ENCODE results near the gene RB1.

RB1 gene

DNA sequence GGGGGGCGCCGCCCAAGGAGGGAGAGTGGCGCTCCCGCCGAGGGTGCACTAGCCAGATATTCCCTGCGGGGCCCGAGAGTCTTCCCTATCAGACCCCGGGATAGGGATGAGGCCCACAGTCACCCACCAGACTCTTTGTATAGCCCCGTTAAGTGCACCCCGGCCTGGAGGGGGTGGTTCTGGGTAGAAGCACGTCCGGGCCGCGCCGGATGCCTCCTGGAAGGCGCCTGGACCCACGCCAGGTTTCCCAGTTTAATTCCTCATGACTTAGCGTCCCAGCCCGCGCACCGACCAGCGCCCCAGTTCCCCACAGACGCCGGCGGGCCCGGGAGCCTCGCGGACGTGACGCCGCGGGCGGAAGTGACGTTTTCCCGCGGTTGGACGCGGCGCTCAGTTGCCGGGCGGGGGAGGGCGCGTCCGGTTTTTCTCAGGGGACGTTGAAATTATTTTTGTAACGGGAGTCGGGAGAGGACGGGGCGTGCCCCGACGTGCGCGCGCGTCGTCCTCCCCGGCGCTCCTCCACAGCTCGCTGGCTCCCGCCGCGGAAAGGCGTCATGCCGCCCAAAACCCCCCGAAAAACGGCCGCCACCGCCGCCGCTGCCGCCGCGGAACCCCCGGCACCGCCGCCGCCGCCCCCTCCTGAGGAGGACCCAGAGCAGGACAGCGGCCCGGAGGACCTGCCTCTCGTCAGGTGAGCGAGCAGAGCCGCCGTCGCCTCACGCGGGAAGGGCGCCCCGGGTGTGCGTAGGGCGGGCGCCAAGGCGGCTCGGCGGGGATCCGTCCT is at the start of gene RB1:
Gene RB1, plus strand, starts transcription at position 393 of the 784 bp plus-strand sequence. Its CDS starts 162 bp downstream, at position 555.
- peak; percentile 25 to 94 (median 75) for DNase-seq

- DNase-seq = no peak
These were observed 49.7 kb upstream of the RB1 start for GRCh38 chr13:48253849-48254248.

DNA sequence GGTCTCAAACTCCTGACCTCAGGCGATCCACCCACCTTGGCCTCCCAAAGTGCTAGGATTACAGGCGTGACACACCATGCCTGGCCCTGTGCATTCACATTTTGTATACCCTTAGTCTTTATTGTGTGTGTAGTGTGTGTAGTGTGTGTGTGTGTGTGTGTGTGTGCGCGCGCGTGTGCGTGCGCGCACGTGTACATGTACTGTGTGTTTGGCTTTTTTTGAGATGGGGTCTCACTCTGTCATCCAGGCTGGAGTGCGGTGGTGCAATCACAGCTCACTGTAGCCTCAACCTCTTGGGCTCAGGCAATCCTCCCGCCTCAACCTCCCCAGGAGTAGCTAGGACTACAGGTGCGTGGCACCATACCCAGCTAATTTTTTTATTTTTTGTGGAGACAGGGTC is 48.5 kb upstream of the RB1 start:
- DNase-seq = no peak

DNA sequence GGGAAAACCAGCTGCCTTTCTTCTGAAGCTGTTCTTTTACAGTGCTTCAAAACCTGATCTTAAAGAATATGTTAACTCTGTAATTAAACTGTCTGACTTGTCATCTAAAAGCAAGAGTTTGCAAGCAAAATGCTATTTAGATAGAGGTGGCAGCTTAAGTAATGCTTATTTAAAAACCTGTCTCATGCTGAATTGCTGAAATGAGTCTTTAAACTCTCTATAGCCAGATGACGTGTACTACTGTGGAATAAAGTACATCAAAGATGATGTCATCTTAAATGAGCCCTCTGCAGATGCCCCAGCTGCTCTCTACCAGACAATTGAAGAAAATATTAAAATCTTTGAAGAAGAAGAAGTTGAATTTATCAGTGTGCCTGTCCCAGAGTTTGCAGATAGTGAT is 47.6 kb upstream of the RB1 start:
- DNase-seq = no peak

DNA sequence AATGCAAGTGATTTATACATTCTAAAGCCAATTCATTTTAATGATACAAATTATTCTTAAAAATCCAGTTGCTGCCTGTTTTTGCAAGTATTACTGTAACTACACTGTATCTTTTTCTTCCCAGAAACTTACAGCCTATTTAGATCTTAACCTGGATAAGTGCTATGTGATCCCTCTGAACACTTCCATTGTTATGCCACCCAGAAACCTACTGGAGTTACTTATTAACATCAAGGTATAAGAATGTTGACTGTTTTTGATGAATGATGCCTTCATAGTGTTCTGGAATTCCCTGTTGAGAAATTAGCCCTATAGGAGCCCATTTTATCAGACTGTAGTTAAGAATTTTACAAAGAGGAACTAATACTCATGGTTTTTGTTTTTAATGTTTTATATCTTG is 45.5 kb upstream of the RB1 start:
- no peak for DNase-seq

GRCh38 chr13:48258430-48258829 is 45.1 kb upstream of the RB1 start:
- no peak for DNase-seq

DNA sequence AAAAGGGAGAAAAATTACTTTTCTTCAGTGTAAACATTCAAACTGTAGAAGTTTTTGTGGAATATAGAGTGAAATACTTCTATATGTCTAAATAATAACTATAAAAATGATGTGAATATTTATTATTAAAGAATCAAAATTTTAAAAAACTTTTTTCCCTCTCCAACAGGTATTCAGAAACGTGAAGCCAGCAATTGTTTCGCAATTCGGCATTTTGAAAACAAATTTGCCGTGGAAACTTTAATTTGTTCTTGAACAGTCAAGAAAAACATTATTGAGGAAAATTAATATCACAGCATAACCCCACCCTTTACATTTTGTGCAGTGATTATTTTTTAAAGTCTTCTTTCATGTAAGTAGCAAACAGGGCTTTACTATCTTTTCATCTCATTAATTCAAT is 42.6 kb upstream of the RB1 start:
- DNase-seq = no peak

DNA sequence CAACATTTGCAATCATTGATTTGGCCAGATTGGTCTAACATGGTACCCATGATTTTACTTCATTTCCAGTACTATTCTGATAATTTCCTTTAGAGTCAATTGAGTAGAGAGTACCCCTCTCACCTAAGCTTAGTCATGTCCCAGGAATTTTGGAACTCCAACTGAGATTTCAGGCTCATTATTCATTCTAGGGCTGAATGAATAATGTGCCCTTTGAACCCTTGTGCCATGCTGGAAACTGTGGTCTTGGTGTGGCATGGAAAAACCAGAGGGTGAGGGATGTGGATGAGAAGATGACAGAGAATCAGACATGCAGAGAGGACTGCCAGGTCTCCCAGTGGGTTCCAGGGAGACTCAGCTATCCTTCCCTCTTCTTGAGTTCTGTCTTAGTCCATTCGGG is 40.4 kb upstream of the RB1 start:
- no peak for DNase-seq

DNA sequence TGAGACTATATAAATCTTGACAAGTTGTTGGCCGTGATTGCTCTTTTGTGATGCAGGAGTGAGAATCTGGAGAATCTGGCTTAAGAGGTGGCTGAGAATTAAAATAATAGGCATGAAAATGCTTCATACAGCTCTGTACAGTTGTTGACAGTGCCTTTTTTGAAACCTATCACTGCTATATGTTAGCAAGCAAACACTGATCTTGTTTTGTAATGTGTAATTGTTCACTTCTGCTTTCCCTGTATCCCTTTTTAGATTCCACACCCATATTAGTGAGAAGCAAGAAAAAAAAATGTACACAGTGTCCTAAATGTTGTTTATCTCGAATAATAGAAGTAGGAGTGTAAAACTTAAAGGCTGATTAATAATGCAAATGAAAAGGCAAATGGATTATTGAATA is 39.5 kb upstream of the RB1 start:
- DNase-seq = no peak

- DNase-seq = peak in 3 of 51 donors; percentile 6 to 100 (median 11)
These were observed 38.2 kb upstream of the RB1 start for GRCh38 chr13:48265217-48265815.

- DNase-seq = no peak
These were observed 37.4 kb upstream of the RB1 start for GRCh38 chr13:48266150-48266549.

- DNase-seq = no peak
These were observed 36.6 kb upstream of the RB1 start for GRCh38 chr13:48266701-48267639.

- no peak for DNase-seq
These were observed 35.5 kb upstream of the RB1 start for GRCh38 chr13:48268019-48268418.

- no peak for DNase-seq
These were observed 30.2 kb upstream of the RB1 start for GRCh38 chr13:48273346-48273745.

GRCh38 chr13:48275507-48275906 is 28.0 kb upstream of the RB1 start:
- DNase-seq = no peak

- DNase-seq = no peak
These were observed 24.7 kb upstream of the RB1 start for GRCh38 chr13:48278806-48279205.

GRCh38 chr13:48281556-48281955 is 22.0 kb upstream of the RB1 start:
- no peak for DNase-seq

DNA sequence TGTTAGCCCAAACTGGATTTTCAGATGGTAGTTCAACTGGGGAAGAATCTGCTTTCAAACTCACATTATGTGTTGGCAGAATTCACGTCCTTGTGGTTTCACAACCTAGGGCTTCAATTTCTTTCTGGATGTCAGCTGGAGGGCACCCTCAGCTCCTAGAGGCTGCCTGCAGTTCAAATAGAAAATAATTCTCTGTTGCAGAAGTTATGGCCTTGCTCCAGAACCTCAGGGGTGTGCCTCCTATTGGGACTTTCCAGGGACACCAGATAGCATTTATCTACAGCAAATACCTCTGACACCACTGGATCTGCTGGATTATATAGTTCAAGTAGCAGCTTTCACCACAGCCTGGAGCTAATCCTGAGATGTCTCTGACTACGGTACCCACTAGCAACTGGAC is 11.8 kb upstream of the RB1 start:
- DNase-seq = no peak

DNA sequence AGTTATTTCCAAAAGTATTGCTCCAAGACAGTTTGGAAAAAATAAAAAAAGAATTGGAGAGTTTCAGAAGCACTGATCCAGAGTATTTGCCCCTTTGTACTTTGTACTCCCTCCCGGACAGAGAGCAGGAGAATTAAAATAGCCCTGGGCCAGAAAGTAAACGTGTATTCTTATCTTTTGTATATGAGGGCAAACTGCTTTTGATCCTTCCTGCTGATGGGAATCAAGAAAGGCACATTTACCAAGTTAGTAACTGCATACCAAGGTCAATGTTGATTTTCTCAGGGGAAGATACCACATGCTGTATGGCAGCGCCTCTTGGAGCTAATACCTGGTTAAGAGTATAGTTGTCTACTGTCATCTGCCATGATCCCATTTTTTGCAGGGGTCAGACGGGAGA is 10.9 kb upstream of the RB1 start:
- no peak for DNase-seq

- DNase-seq = no peak
These were observed 8.9 kb upstream of the RB1 start for GRCh38 chr13:48294653-48295052.

GRCh38 chr13:48295271-48295670 is 8.3 kb upstream of the RB1 start:
- no peak for DNase-seq

DNA sequence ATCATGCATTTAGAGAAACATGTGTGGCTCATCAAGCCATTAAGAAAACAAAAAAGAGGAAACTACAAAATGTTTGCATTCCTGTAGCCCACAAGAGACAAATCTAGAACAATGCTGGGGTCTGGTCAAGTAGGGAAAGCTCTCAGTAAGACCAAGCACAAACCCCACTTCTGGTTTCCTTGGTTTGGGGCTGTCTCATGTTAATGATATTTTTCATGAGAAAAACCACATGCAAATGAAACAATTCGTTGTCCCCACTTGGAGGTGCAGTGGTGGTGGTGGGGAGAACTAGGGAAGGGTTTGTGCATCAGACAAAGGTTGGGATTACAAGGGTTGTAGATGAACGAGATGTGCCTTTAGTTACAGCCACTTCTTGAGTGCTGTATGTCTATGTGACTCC is 7.0 kb upstream of the RB1 start:
- no peak for DNase-seq

Measured in hypothalamus (tissue), 51 donors.